ENCODE data around the gene PPIP5K2. TPM values are rescaled to one million over a fixed set of nuclear protein-coding genes. Genes with fewer than 3 reads are reported as not detected.
"Not testable (repeated sequence)": the region's sequence is repeated elsewhere in the genome, so short reads cannot be mapped to it uniquely, and the experiment has no call there.

The PPIP5K2 gene
- 40.4 and 52.2 TPM in 2 replicates for total RNA-seq (2014; rRNA removed)
- percentile 88 among the genes with signal in this experiment for Bru-seq, nascent RNA
- BruChase-seq, experiment 1, labeled RNA remaining after a 6-hour chase, result percentile 83 among the genes with signal in this experiment
- percentile 87 among the genes with signal in this experiment for BruChase-seq, experiment 2, labeled RNA remaining after a 2-hour chase
- long read RNA-seq, full-length matches to known transcripts, result 1 of 91 reads
- long read RNA-seq, partial matches to known transcripts, result 23 of 91 reads
- long read RNA-seq, other reads (novel, unspliced or antisense), result 67 of 91 reads

GRCh38 chr5:103119765-103120606 is at the start of gene PPIP5K2, which contains the start of gene GIN1:
Gene PPIP5K2 (plus strand): TSS chr5:103120301. CDS start chr5:103129590, 9,289 bp downstream.
Gene GIN1 (minus strand): TSS chr5:103120138. CDS start chr5:103108707, 11,431 bp downstream.
- no TSS peak for BruUV-seq (replicated peaks)
- no peaks in the 10 kb centered on the region for H3K9me3 ChIP-seq (ENCODE audit: low read length)
- H3K4me2 ChIP-seq (ENCODE audit: low read length), result peak within 1 kb of the TSS; percentile 88
- ATAC-seq (peak; percentile 89), DNase-seq (peak; percentile 100)
- no peaks in the 10 kb centered on the region for H3K9me2 ChIP-seq (replicated peaks; ENCODE audit: low read length)
- H3K27me3 ChIP-seq (ENCODE audit: low read length), result no peaks in the 10 kb centered on the region
- H3F3A ChIP-seq (ENCODE audit: low read length, unreplicated experiment), result no peaks in the 10 kb centered on the region
- peaks cover 88% of the 10 kb centered on the region for H3K79me2 ChIP-seq (ENCODE audit: low read length)
- H3K27ac ChIP-seq (ENCODE audit: low read length), result peak within 1 kb of the TSS; percentile 92
- H3K4me3 ChIP-seq (ENCODE audit: low read length), result peak within 1 kb of the TSS; percentile 90
- H3K9ac ChIP-seq (ENCODE audit: low read length), result peak within 1 kb of the TSS; percentile 92
- POLR2A ChIA-PET (ENCODE audit: unreplicated experiment), result interaction anchor here (0.6 kb wide), 2 partner anchors 89 to 255 kb away, joined by 3 read pairs; no protein-coding TSS in a partner anchor
- H3K4me1 ChIP-seq (ENCODE audit: insufficient read depth, low read length), result peaks cover 32% of the 10 kb centered on the region
- no peak for TF ChIP-seq EZH2 (IDR thresholded peaks at IDR 0.05; ENCODE audit: low read length, unreplicated experiment)
- intact Hi-C loops (cut with micrococcal nuclease), result no loop called here
- no peaks in the 10 kb centered on the region for H3K36me3 ChIP-seq (ENCODE audit: low read depth, low read length)
- CTCF ChIA-PET, result interaction anchor here (0.7 to 0.9 kb wide), 2 partner anchors 149 to 439 kb away, joined by 3 read pairs; no protein-coding TSS in a partner anchor
- peak within 1 kb of the TSS; percentile 91 for H2AFZ ChIP-seq (ENCODE audit: low read length)
- H4K20me1 ChIP-seq (ENCODE audit: low read length), result no peaks in the 10 kb centered on the region

GRCh38 chr5:103073500-103073899 is 46.6 kb upstream of the PPIP5K2 start:
- DNase-seq; H2AFZ ChIP-seq (ENCODE audit: low read length); H3K9me2 ChIP-seq (replicated peaks; ENCODE audit: low read length); POLR2A ChIA-PET (ENCODE audit: unreplicated experiment); CTCF ChIA-PET; BruUV-seq (replicated peaks); H3K4me3 ChIP-seq (ENCODE audit: low read length); H3K79me2 ChIP-seq (ENCODE audit: low read length); H3K9ac ChIP-seq (ENCODE audit: low read length); H3F3A ChIP-seq (ENCODE audit: low read length, unreplicated experiment); H3K36me3 ChIP-seq (ENCODE audit: low read depth, low read length); H3K9me3 ChIP-seq (ENCODE audit: low read length); H3K4me1 ChIP-seq (ENCODE audit: insufficient read depth, low read length); ATAC-seq; H3K27me3 ChIP-seq (ENCODE audit: low read length); intact Hi-C loops (cut with micrococcal nuclease); H4K20me1 ChIP-seq (ENCODE audit: low read length); H3K4me2 ChIP-seq (ENCODE audit: low read length); H3K27ac ChIP-seq (ENCODE audit: low read length): not testable (repeated sequence)

GRCh38 chr5:103075442-103075841 is 44.7 kb upstream of the PPIP5K2 start:
- H3K9me3 ChIP-seq (ENCODE audit: low read length), result 0 out of 2 replicates have a peak, but pooled peaks cover 4% of the 10 kb centered on the region
- no TSS peak for BruUV-seq (replicated peaks)
- H3K27ac ChIP-seq (ENCODE audit: low read length), result no peak overlapping the region
- CTCF ChIA-PET, result no interaction called here
- H4K20me1 ChIP-seq (ENCODE audit: low read length), result no peaks in the 10 kb centered on the region
- no peak overlapping the region for H3K9ac ChIP-seq (ENCODE audit: low read length)
- H3K9me2 ChIP-seq (replicated peaks; ENCODE audit: low read length), result no peaks in the 10 kb centered on the region
- no peak overlapping the region for H2AFZ ChIP-seq (ENCODE audit: low read length)
- TF ChIP-seq EZH2phosphoT487 (IDR thresholded peaks at IDR 0.05; ENCODE audit: borderline replicate concordance, low read length) (no peak), CTCF (conservative IDR thresholded peaks at IDR 0.05; ENCODE audit: low read depth, low read length) (no peak), EZH2 (IDR thresholded peaks at IDR 0.05; ENCODE audit: low read length, unreplicated experiment) (no peak)
- no peaks in the 10 kb centered on the region for H3K27me3 ChIP-seq (ENCODE audit: low read length)
- intact Hi-C loops (cut with micrococcal nuclease), result no loop called here
- no peak for DNase-seq
- POLR2A ChIA-PET (ENCODE audit: unreplicated experiment), result no interaction called here
- no peak for ATAC-seq
- H3K79me2 ChIP-seq (ENCODE audit: low read length), result no peaks in the 10 kb centered on the region
- no peak overlapping the region for H3K4me2 ChIP-seq (ENCODE audit: low read length)
- no peaks in the 10 kb centered on the region for H3F3A ChIP-seq (ENCODE audit: low read length, unreplicated experiment)
- H3K36me3 ChIP-seq (ENCODE audit: low read depth, low read length), result no peaks in the 10 kb centered on the region
- H3K4me1 ChIP-seq (ENCODE audit: insufficient read depth, low read length), result no peaks in the 10 kb centered on the region
- no peak overlapping the region for H3K4me3 ChIP-seq (ENCODE audit: low read length)

Measured in PC-3 (cell line).